Activated CD4-positive, alpha-beta T cell treated with anti-CD3 and anti-CD28 coated beads, Interleukin-2, amount 50 U/mL, for 1 hour (primary cell): ENCODE data around the gene STPG2.
"Not testable (repeated sequence)": the region's sequence is repeated elsewhere in the genome, so short reads cannot be mapped to it uniquely, and the experiment has no call there.

Experiments used
- DNase-seq: peaks from one replicate; pipeline ENCODE4 v3.0.0-alpha.2; 2020

STPG2 gene

GRCh38 chr4:97605932-97606331 lies 537.3 kb downstream of the STPG2 start:
- no peak for DNase-seq

- DNase-seq: no peak
These were observed 550.0 kb downstream of the STPG2 start for GRCh38 chr4:97593248-97593647.

GRCh38 chr4:97590266-97590665 lies 553.0 kb downstream of the STPG2 start:
- no peak for DNase-seq

GRCh38 chr4:97589481-97590196 lies 553.6 kb downstream of the STPG2 start:
- DNase-seq: no peak

- no peak for DNase-seq
These were observed 555.4 kb downstream of the STPG2 start for GRCh38 chr4:97587912-97588311.

GRCh38 chr4:97585274-97585673 lies 558.0 kb downstream of the STPG2 start:
- DNase-seq: no peak

- no peak for DNase-seq
These were observed 560.4 kb downstream of the STPG2 start for GRCh38 chr4:97582890-97583289.

- DNase-seq: no peak
These were observed 566.3 kb downstream of the STPG2 start for GRCh38 chr4:97577004-97577403.

GRCh38 chr4:97560009-97560408 lies 583.3 kb downstream of the STPG2 start:
- no peak for DNase-seq

- DNase-seq: no peak
These were observed 585.0 kb downstream of the STPG2 start for GRCh38 chr4:97558204-97558778.

- DNase-seq: not testable (repeated sequence)
These were observed 592.6 kb downstream of the STPG2 start for GRCh38 chr4:97550637-97551036.

- DNase-seq: no peak
These were observed 594.2 kb downstream of the STPG2 start for GRCh38 chr4:97548943-97549583.

GRCh38 chr4:97548186-97548585 lies 595.1 kb downstream of the STPG2 start:
- DNase-seq: no peak

GRCh38 chr4:97531351-97531750 lies 611.9 kb downstream of the STPG2 start:
- DNase-seq: no peak

GRCh38 chr4:97530676-97531075 lies 612.6 kb downstream of the STPG2 start:
- no peak for DNase-seq

- DNase-seq: no peak
These were observed 618.0 kb downstream of the STPG2 start for GRCh38 chr4:97525236-97525635.

GRCh38 chr4:97517939-97518338 lies 625.3 kb downstream of the STPG2 start:
- no peak for DNase-seq

GRCh38 chr4:97513917-97514316 lies 629.4 kb downstream of the STPG2 start:
- no peak for DNase-seq
